Liver (tissue), 3 donors: Measurements from ENCODE around the gene NFATC2.

Experiments
- CTCF ChIP-seq: fragments of 150-350 bp; IDR thresholded peaks from 2 replicates; pipeline ENCODE4 v1.5.1; 2017; ENCODE audit warnings: improper control_type of control experiment, low read depth, low read length; ENCODE audit not compliant: missing input control
- GABPA ChIP-seq, 2 donors: IDR thresholded peaks in 1 of 2; conservative IDR thresholded peaks in 1 of 2; 2 replicates each; pipeline ENCODE4 v1.6.1; 2016; ENCODE audit warnings: antibody characterized with exemption in 2 of 2, mild to moderate bottlenecking in 1 of 2, moderate library complexity in 1 of 2
- MAX ChIP-seq: IDR thresholded peaks from 2 replicates; pipeline ENCODE4 v1.6.1; 2016; ENCODE audit warnings: antibody characterized with exemption
- RAD21 ChIP-seq, 2 donors: IDR thresholded peaks; 2 replicates each; pipeline ENCODE4 v1.6.1; 2016; ENCODE audit warnings: antibody characterized with exemption in 2 of 2, mild to moderate bottlenecking in 2 of 2
- REST ChIP-seq: IDR thresholded peaks from 2 replicates; pipeline ENCODE4 v1.6.1; 2016; ENCODE audit warnings: antibody characterized with exemption, mild to moderate bottlenecking
- SP1 ChIP-seq: IDR thresholded peaks from 2 replicates; pipeline ENCODE4 v1.6.1; 2018; ENCODE audit warnings: antibody characterized with exemption, mild to moderate bottlenecking
- donor health status: healthy.
- donor health status: healthy.

GRCh38 chr20:51452734-51453365, 89.7 kb downstream of the NFATC2 start:
- TF ChIP-seq MAX (no peak), CTCF (no peak), REST (no peak), SP1 (no peak), RAD21 (IDR thresholded peaks at IDR 0.05) (no peak), GABPA (IDR thresholded peaks at IDR 0.05 in 1 of 2, conservative IDR thresholded peaks at IDR 0.05 in 1 of 2) (no peak)
